ENCODE data around the gene MTHFSD. TPM values are rescaled to one million over a fixed set of nuclear protein-coding genes. Genes with fewer than 3 reads are reported as not detected.

MTHFSD gene
- total RNA-seq, 4 donors from 2014 or later = 12.5 to 26.6 (median 19.3) TPM

- peaks cover 98% of the 10 kb centered on the region for H3K27me3 ChIP-seq
- H3K36me3 ChIP-seq = no peaks in the 10 kb centered on the region
- whole genome bisulfite sequencing, 2 donors (ENCODE audit: low coverage in 1 of 2) = 57 to 61% methylated on average over 11 to 15 of the region's 16 CpGs
- no peak for TF ChIP-seq POLR2AphosphoS5 (IDR thresholded peaks at IDR 0.05)
- no peak for TF ChIP-seq CTCF (IDR thresholded peaks at IDR 0.05)
- TF ChIP-seq EP300 (IDR thresholded peaks at IDR 0.05) = no peak
- no peak for TF ChIP-seq POLR2A (IDR thresholded peaks at IDR 0.05)
- no peak overlapping the region for H3K4me3 ChIP-seq
- H3K9me3 ChIP-seq = no peaks in the 10 kb centered on the region
- no peak for ATAC-seq
- H3K27ac ChIP-seq = no peak overlapping the region
- peaks cover 0 to 43% (median 4%) of the 10 kb centered on the region in 3 donors for H3K4me1 ChIP-seq
Observed at GRCh38 chr16:86565181-86565631, 10.2 kb upstream of the MTHFSD start.

- WGBS, 2 donors (ENCODE audit: low coverage in 1 of 2) = 0 to 2% methylated on average over 22 to 26 of the region's 41 CpGs
- peak; percentile 79 for ATAC-seq
- peaks cover 0 to 42% (median 4%) of the 10 kb centered on the region in 3 donors for H3K4me1 ChIP-seq
- no peaks in the 10 kb centered on the region for H3K9me3 ChIP-seq
- H3K4me3 ChIP-seq = peak overlapping the region in 1 of 2 donors; percentile 12
- H3K27me3 ChIP-seq = peaks cover 98% of the 10 kb centered on the region
- TF ChIP-seq CTCF (IDR thresholded peaks at IDR 0.05) (peak; percentile 99 to 100 (median 100)), EP300 (IDR thresholded peaks at IDR 0.05) (no peak), POLR2AphosphoS5 (IDR thresholded peaks at IDR 0.05) (no peak), POLR2A (IDR thresholded peaks at IDR 0.05) (no peak)
- H3K27ac ChIP-seq = no peak overlapping the region
- H3K36me3 ChIP-seq = no peaks in the 10 kb centered on the region
Observed at GRCh38 chr16:86563469-86564345, 8.7 kb upstream of the MTHFSD start.

GRCh38 chr16:86562356-86562755 is 7.3 kb upstream of the MTHFSD start:
- H3K36me3 ChIP-seq = no peaks in the 10 kb centered on the region
- TF ChIP-seq CTCF (IDR thresholded peaks at IDR 0.05) (no peak), POLR2A (IDR thresholded peaks at IDR 0.05) (no peak), EP300 (IDR thresholded peaks at IDR 0.05) (no peak), POLR2AphosphoS5 (IDR thresholded peaks at IDR 0.05) (no peak)
- H3K4me3 ChIP-seq = no peak overlapping the region
- H3K4me1 ChIP-seq = peaks cover 0 to 34% (median 3%) of the 10 kb centered on the region in 3 donors
- H3K9me3 ChIP-seq = no peaks in the 10 kb centered on the region
- 65 to 91% methylated on average over 2 to 3 of the region's 6 CpGs for WGBS, 2 donors (ENCODE audit: low coverage in 1 of 2)
- ATAC-seq = no peak
- H3K27me3 ChIP-seq = peaks cover 98% of the 10 kb centered on the region
- no peak overlapping the region for H3K27ac ChIP-seq

GRCh38 chr16:86559802-86560305 is 4.8 kb upstream of the MTHFSD start:
- H3K27me3 ChIP-seq = peaks cover 76% of the 10 kb centered on the region
- TF ChIP-seq POLR2A (IDR thresholded peaks at IDR 0.05) (no peak), POLR2AphosphoS5 (IDR thresholded peaks at IDR 0.05) (no peak), CTCF (IDR thresholded peaks at IDR 0.05) (no peak)
- H3K4me3 ChIP-seq = no peak overlapping the region
- WGBS, 2 donors (ENCODE audit: low coverage in 1 of 2) = 73% methylated on average over 3 of the region's 9 CpGs; no CpG with 5 or more reads in 1 of the 2 donors
- H3K27ac ChIP-seq = no peak overlapping the region
- peaks cover 0 to 22% (median 0%) of the 10 kb centered on the region in 3 donors for H3K4me1 ChIP-seq
- no peaks in the 10 kb centered on the region for H3K9me3 ChIP-seq
- H3K36me3 ChIP-seq = no peaks in the 10 kb centered on the region
- no peak for ATAC-seq

Measured in gastroesophageal sphincter (tissue), 4 donors.